Measurements from ENCODE around the gene HIGD2A. TPM values are rescaled to one million over a fixed set of nuclear protein-coding genes. Genes with fewer than 3 reads are reported as not detected.
A peak's percentile ranks its signal among the peaks of the same experiment; 100 is the strongest.

HIGD2A gene
- total and polyA plus RNA-seq, 2 experiments from 2014 or later = 67.7 to 194 TPM

- no peak for TF ChIP-seq ZNF462 (CRISPR knock-in tag; IDR thresholded peaks at IDR 0.05)
- TF ChIP-seq CREB1 (CRISPR knock-in tag; IDR thresholded peaks at IDR 0.05; ENCODE audit: low read depth) = no peak
- no peak for TF ChIP-seq POLR2AphosphoS5 (IDR thresholded peaks at IDR 0.05; ENCODE audit: low read depth)
- TF ChIP-seq EZH2 (IDR thresholded peaks at IDR 0.05; ENCODE audit: low read depth, unreplicated experiment) = no peak
- TF ChIP-seq EZH2phosphoT487 (IDR thresholded peaks at IDR 0.05; ENCODE audit: unreplicated experiment) = no peak
- no peak for TF ChIP-seq CTCF (conservative IDR thresholded peaks at IDR 0.05; ENCODE audit: low read depth in 2 of 2)
Measured at GRCh38 chr5:176356179-176356566, 32.4 kb upstream of the HIGD2A start (continued).

- no peak for DNase-seq (ENCODE audit: low spot score)
- ATAC-seq = no peak
- peaks cover 27% of the 10 kb centered on the region for H3K27me3 ChIP-seq (ENCODE audit: insufficient read depth)
- H3K36me3 Mint-ChIP-seq (ENCODE audit: low read depth) = peaks cover 34% of the 10 kb centered on the region
- peaks cover 26% of the 10 kb centered on the region for H4K20me1 ChIP-seq (replicated peaks; ENCODE audit: insufficient read depth)
- H2AFZ ChIP-seq = no peak overlapping the region
- no peaks in the 10 kb centered on the region for H3F3A ChIP-seq (replicated peaks; ENCODE audit: low read depth)
- no peaks in the 10 kb centered on the region for H3K9me2 ChIP-seq (ENCODE audit: insufficient read depth)
- peaks cover 28% of the 10 kb centered on the region for H3K27me3 Mint-ChIP-seq (ENCODE audit: insufficient read depth, low read depth, poor library complexity)
- no peak overlapping the region for H3K4me2 ChIP-seq
- no peaks in the 10 kb centered on the region for H3K9me3 Mint-ChIP-seq
- peak overlapping the region; percentile 68 for H3K4me3 Mint-ChIP-seq
- H3K4me3 ChIP-seq = no peak overlapping the region; the same call in 1 of the 2 replicates
- H3K27ac Mint-ChIP-seq = peak overlapping the region; percentile 39; the same call in 1 of the 2 replicates
- no peak overlapping the region for H3K27ac ChIP-seq (ENCODE audit: low read depth)
- peaks cover 64% of the 10 kb centered on the region for H3K79me2 ChIP-seq (replicated peaks; ENCODE audit: insufficient read depth)
- H3K36me3 ChIP-seq (ENCODE audit: insufficient read depth) = peaks cover 14% of the 10 kb centered on the region
- no peaks in the 10 kb centered on the region; the same call in 1 of the 2 replicates for H3K4me1 ChIP-seq (ENCODE audit: insufficient read depth)
- peaks cover 6% of the 10 kb centered on the region for H3K4me1 Mint-ChIP-seq
- no peak for TF ChIP-seq ZNF114 (CRISPR knock-in tag; IDR thresholded peaks at IDR 0.05)
- TF ChIP-seq ZNF462 (CRISPR knock-in tag; IDR thresholded peaks at IDR 0.05) = no peak
Measured at GRCh38 chr5:176359658-176360057, 28.9 kb upstream of the HIGD2A start.

Measured in GM23338 (cell line).